NCI-H446 (cell line): ENCODE results near the gene THAP9.
"Not testable (repeated sequence)": the region's sequence is repeated elsewhere in the genome, so short reads cannot be mapped to it uniquely, and the experiment has no call there.

Source experiments
- DNase-seq, 2 experiments: peaks; one replicate each; lab custom pipeline; 2025; lab: John Stamatoyannopoulos, UW

Gene THAP9

GRCh38 chr4:82900411-82901182 is at the start of gene THAP9:
TSS of gene THAP9 (plus strand) at chr4:82900735. CDS start at chr4:82900803, 68 bp downstream.
- peak; percentile 98 for DNase-seq

- no peak for DNase-seq
These were observed 49.2 kb upstream of the THAP9 start for GRCh38 chr4:82851318-82851717.

GRCh38 chr4:82851885-82852750 is 48.4 kb upstream of the THAP9 start:
- peak in 1 of 2 experiments; percentile 20 for DNase-seq

GRCh38 chr4:82852751-82853285 is 47.7 kb upstream of the THAP9 start:
- no peak for DNase-seq

- DNase-seq: not testable (repeated sequence)
These were observed 40.0 kb upstream of the THAP9 start for GRCh38 chr4:82860487-82860886.

- DNase-seq: no peak
These were observed 39.0 kb upstream of the THAP9 start for GRCh38 chr4:82861529-82861928.

GRCh38 chr4:82864336-82864979 is 36.1 kb upstream of the THAP9 start:
- no peak for DNase-seq

- DNase-seq: no peak
These were observed 34.9 kb upstream of the THAP9 start for GRCh38 chr4:82865592-82865991.

GRCh38 chr4:82866033-82866432 is 34.5 kb upstream of the THAP9 start:
- not testable (repeated sequence) for DNase-seq

GRCh38 chr4:82866706-82867385 is 33.7 kb upstream of the THAP9 start:
- no peak for DNase-seq

- DNase-seq: no peak
These were observed 32.0 kb upstream of the THAP9 start for GRCh38 chr4:82868572-82868971.

GRCh38 chr4:82885410-82885809 is 15.1 kb upstream of the THAP9 start:
- DNase-seq: no peak

GRCh38 chr4:82886147-82886942 is 14.2 kb upstream of the THAP9 start:
- DNase-seq: no peak

- DNase-seq: no peak
These were observed 11.2 kb upstream of the THAP9 start for GRCh38 chr4:82889287-82889686.

- DNase-seq: peak in 1 of 2 experiments; percentile 41
These were observed 10.0 kb upstream of the THAP9 start for GRCh38 chr4:82890528-82890900.

- DNase-seq: peak; percentile 84 to 94
These were observed 9.4 kb upstream of the THAP9 start, which contains the start of gene SEC31A for GRCh38 chr4:82890901-82891706. TSS of gene SEC31A (minus strand) at chr4:82891153. CDS start at chr4:82881936, 9,217 bp downstream.

GRCh38 chr4:82891707-82892466 is 8.6 kb upstream of the THAP9 start:
- no peak for DNase-seq

- no peak for DNase-seq
These were observed 8.1 kb upstream of the THAP9 start for GRCh38 chr4:82892467-82892802.

GRCh38 chr4:82893942-82894341 is 6.6 kb upstream of the THAP9 start:
- DNase-seq: no peak
